ENCODE measurements around the gene DCAF10.

The DCAF10 gene

DNA sequence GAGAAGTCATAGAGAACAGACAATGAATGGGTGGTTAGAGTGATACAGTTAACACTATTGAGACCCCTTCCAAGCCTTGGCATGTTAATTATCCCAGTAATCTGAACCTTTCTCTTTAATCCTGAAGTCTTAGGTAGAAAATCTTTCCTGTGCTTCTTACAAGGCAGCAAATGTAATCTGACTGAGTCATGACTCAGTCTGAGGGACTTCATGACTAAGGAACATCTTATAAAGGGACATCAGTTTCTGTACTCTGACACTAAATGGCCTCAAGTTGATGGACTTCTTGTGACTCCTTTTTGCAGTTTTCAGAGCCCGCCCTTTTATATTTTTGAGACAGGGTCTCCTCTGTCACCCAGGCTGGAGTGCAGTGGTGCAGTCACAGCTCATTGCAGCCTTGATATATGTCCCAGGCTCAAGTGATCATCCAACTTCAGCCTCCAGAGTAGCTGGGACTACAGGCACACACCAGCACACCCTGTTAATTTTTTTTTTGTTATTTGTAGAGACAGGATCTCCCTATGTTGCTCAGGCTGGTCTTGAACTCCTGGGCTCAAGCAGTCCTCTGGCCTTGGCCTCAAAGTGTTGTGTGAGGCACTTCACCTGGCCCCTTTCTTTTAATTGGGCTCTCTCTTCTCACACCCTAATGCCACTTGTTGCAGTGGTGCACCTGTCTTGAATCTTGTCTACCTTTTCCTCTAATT is 25.2 kb upstream of the DCAF10 start (continued):
- TF ChIP-seq, protein P1, sequence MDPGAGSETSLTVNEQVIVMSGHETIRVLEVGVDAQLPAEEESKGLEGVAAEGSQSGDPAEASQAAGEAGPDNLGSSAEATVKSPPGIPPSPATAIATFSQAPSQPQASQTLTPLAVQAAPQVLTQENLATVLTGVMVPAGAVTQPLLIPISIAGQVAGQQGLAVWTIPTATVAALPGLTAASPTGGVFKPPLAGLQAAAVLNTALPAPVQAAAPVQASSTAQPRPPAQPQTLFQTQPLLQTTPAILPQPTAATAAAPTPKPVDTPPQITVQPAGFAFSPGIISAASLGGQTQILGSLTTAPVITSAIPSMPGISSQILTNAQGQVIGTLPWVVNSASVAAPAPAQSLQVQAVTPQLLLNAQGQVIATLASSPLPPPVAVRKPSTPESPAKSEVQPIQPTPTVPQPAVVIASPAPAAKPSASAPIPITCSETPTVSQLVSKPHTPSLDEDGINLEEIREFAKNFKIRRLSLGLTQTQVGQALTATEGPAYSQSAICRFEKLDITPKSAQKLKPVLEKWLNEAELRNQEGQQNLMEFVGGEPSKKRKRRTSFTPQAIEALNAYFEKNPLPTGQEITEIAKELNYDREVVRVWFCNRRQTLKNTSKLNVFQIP (CRISPR knock-in tag; IDR thresholded peaks at IDR 0.05; ENCODE audit: borderline replicate concordance, low read depth), result no peak

DNA sequence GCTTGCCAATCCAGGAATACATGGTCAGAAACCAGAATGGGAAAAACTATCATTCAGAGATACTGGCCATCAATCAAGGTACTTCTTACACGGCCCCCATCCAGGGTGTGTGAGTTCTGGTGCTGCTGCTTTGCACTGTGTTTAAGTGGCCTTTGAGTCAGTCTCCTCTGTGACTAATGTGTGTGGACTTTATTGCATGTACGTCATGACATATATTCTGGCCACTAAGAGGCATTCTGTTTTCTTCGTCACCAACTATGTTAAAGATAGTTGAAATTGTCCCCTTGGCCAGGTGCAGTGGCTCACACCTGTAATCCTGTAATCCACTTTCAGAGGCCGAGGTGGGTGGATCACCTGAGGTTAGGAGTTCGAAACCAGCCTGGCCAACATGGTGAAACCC is 24.3 kb upstream of the DCAF10 start:
- no peak for TF ChIP-seq ARNTL (CRISPR knock-in tag; IDR thresholded peaks at IDR 0.05; ENCODE audit: borderline replicate concordance, low read depth)
- TF ChIP-seq ZC3H10 (CRISPR knock-in tag; IDR thresholded peaks at IDR 0.05), result no peak
- TF ChIP-seq, protein P2, sequence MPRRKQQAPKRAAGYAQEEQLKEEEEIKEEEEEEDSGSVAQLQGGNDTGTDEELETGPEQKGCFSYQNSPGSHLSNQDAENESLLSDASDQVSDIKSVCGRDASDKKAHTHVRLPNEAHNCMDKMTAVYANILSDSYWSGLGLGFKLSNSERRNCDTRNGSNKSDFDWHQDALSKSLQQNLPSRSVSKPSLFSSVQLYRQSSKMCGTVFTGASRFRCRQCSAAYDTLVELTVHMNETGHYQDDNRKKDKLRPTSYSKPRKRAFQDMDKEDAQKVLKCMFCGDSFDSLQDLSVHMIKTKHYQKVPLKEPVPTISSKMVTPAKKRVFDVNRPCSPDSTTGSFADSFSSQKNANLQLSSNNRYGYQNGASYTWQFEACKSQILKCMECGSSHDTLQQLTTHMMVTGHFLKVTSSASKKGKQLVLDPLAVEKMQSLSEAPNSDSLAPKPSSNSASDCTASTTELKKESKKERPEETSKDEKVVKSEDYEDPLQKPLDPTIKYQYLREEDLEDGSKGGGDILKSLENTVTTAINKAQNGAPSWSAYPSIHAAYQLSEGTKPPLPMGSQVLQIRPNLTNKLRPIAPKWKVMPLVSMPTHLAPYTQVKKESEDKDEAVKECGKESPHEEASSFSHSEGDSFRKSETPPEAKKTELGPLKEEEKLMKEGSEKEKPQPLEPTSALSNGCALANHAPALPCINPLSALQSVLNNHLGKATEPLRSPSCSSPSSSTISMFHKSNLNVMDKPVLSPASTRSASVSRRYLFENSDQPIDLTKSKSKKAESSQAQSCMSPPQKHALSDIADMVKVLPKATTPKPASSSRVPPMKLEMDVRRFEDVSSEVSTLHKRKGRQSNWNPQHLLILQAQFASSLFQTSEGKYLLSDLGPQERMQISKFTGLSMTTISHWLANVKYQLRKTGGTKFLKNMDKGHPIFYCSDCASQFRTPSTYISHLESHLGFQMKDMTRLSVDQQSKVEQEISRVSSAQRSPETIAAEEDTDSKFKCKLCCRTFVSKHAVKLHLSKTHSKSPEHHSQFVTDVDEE (CRISPR knock-in tag; IDR thresholded peaks at IDR 0.05), result no peak
- TF ChIP-seq, protein P1 (CRISPR knock-in tag; IDR thresholded peaks at IDR 0.05; ENCODE audit: borderline replicate concordance, low read depth), result no peak
- no peak for ATAC-seq

DNA sequence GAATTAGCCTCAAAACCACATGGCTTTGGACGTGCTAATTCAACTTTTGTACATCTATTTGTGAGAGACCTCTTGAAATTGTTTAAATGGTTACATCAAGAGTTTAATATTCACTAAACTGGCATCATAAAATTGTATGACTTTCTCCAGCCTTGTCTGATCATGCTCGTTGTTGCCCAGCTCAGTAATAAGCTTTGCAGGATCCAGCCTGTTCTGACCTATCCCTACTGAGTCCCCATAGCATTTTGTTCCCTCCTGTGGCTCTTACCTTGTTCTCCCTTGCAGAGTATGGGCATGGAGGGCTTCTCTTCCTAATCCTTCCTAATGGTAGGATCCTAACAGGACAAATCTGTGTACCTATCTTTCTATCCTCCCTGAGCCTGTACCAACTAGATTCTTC is 22.1 kb upstream of the DCAF10 start:
- no peak for TF ChIP-seq ZNF8 (CRISPR knock-in tag; IDR thresholded peaks at IDR 0.05)
- no peak for TF ChIP-seq ARNTL (CRISPR knock-in tag; IDR thresholded peaks at IDR 0.05; ENCODE audit: borderline replicate concordance, low read depth)
- TF ChIP-seq CSDC2 (CRISPR knock-in tag; IDR thresholded peaks at IDR 0.05), result no peak
- no peak for TF ChIP-seq BACH2 (CRISPR knock-in tag; IDR thresholded peaks at IDR 0.05; ENCODE audit: borderline replicate concordance)
- no peak for TF ChIP-seq ZFP3 (CRISPR knock-in tag; IDR thresholded peaks at IDR 0.05)
- no peak for TF ChIP-seq ZC3H10 (CRISPR knock-in tag; IDR thresholded peaks at IDR 0.05)
- no peak for TF ChIP-seq GLIS3 (CRISPR knock-in tag; IDR thresholded peaks at IDR 0.05)
- no peak for TF ChIP-seq OSR1 (CRISPR knock-in tag; IDR thresholded peaks at IDR 0.05)
- TF ChIP-seq, protein P3, sequence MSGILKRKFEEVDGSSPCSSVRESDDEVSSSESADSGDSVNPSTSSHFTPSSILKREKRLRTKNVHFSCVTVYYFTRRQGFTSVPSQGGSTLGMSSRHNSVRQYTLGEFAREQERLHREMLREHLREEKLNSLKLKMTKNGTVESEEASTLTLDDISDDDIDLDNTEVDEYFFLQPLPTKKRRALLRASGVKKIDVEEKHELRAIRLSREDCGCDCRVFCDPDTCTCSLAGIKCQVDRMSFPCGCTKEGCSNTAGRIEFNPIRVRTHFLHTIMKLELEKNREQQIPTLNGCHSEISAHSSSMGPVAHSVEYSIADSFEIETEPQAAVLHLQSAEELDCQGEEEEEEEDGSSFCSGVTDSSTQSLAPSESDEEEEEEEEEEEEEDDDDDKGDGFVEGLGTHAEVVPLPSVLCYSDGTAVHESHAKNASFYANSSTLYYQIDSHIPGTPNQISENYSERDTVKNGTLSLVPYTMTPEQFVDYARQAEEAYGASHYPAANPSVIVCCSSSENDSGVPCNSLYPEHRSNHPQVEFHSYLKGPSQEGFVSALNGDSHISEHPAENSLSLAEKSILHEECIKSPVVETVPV (CRISPR knock-in tag; IDR thresholded peaks at IDR 0.05), result no peak
- no peak for TF ChIP-seq SNAI2 (CRISPR knock-in tag; IDR thresholded peaks at IDR 0.05)
- TF ChIP-seq RARB (CRISPR knock-in tag; IDR thresholded peaks at IDR 0.05), result no peak
- TF ChIP-seq, protein P4, sequence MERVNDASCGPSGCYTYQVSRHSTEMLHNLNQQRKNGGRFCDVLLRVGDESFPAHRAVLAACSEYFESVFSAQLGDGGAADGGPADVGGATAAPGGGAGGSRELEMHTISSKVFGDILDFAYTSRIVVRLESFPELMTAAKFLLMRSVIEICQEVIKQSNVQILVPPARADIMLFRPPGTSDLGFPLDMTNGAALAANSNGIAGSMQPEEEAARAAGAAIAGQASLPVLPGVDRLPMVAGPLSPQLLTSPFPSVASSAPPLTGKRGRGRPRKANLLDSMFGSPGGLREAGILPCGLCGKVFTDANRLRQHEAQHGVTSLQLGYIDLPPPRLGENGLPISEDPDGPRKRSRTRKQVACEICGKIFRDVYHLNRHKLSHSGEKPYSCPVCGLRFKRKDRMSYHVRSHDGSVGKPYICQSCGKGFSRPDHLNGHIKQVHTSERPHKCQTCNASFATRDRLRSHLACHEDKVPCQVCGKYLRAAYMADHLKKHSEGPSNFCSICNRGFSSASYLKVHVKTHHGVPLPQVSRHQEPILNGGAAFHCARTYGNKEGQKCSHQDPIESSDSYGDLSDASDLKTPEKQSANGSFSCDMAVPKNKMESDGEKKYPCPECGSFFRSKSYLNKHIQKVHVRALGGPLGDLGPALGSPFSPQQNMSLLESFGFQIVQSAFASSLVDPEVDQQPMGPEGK (CRISPR knock-in tag; IDR thresholded peaks at IDR 0.05; ENCODE audit: borderline replicate concordance), result no peak
- ATAC-seq, result no peak

DNA sequence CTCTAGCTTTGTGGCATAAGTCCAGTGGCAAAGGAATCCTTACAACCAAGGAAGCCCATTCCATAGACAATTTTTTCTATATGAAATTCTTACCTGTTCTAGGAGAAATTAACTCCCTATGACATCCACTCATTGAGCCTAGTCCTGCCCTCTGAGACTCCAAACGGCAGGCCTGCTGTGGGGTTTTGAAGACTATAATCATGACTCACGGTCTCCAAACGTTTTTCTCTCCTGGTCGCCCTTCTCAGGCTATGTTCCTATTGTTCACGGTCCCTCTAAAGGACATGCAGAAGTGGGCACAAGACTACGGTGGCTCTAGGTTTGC is 16.3 kb upstream of the DCAF10 start:
- ATAC-seq, result peak; percentile 6; the same call in 2 of the 3 replicates
- TF ChIP-seq TCF4 (CRISPR knock-in tag; IDR thresholded peaks at IDR 0.05; ENCODE audit: borderline replicate concordance) (no peak), PPARA (CRISPR knock-in tag; IDR thresholded peaks at IDR 0.05; ENCODE audit: borderline replicate concordance) (no peak), ZNF565 (CRISPR knock-in tag; conservative IDR thresholded peaks at IDR 0.05; ENCODE audit: low read depth) (no peak), ZC3H10 (CRISPR knock-in tag; IDR thresholded peaks at IDR 0.05) (no peak), BACH2 (CRISPR knock-in tag; IDR thresholded peaks at IDR 0.05; ENCODE audit: borderline replicate concordance) (no peak), GLIS3 (CRISPR knock-in tag; IDR thresholded peaks at IDR 0.05) (no peak)
- TF ChIP-seq, protein P2 (CRISPR knock-in tag; IDR thresholded peaks at IDR 0.05), result no peak
- TF ChIP-seq, protein P5, sequence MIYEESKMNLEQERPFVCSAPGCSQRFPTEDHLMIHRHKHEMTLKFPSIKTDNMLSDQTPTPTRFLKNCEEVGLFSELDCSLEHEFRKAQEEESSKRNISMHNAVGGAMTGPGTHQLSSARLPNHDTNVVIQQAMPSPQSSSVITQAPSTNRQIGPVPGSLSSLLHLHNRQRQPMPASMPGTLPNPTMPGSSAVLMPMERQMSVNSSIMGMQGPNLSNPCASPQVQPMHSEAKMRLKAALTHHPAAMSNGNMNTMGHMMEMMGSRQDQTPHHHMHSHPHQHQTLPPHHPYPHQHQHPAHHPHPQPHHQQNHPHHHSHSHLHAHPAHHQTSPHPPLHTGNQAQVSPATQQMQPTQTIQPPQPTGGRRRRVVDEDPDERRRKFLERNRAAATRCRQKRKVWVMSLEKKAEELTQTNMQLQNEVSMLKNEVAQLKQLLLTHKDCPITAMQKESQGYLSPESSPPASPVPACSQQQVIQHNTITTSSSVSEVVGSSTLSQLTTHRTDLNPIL (CRISPR knock-in tag; IDR thresholded peaks at IDR 0.05; ENCODE audit: low read depth), result no peak

Data from SK-N-SH treated with all-trans-retinoic acid at 6 μM for 48 hours (cell line).